HG02678 (cell line): ENCODE results near the gene EDEM3.
"Not testable (repeated sequence)": the region's sequence is repeated elsewhere in the genome, so short reads cannot be mapped to it uniquely, and the experiment has no call there.

ENCODE experiments used
- ATAC-seq: cut with Tn5 transposase; IDR thresholded peaks from one replicate; pipeline ENCODE4 v1.9.1; 2021; ENCODE audit warnings: mild to moderate bottlenecking, moderate library complexity; ENCODE audit not compliant: unreplicated experiment

EDEM3 gene

DNA sequence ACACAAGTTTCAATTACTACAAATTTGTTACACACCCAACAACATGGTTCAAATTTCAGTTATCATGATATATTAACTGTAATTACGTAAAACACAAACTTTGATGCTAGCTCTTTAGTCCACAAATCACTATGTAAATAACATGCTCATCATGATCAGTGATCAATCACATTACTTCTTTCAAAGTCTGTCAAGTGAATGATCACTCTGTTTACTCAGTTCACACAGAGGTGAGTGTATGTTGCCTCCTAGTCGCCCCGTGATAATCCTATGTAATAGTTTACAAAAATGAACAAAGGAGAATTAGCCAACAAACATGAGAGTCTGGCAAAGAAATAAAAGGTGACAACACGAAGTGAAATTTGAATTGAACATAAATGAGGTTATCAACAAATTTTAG is 14.3 kb downstream of the EDEM3 start:
- ATAC-seq: no peak

DNA sequence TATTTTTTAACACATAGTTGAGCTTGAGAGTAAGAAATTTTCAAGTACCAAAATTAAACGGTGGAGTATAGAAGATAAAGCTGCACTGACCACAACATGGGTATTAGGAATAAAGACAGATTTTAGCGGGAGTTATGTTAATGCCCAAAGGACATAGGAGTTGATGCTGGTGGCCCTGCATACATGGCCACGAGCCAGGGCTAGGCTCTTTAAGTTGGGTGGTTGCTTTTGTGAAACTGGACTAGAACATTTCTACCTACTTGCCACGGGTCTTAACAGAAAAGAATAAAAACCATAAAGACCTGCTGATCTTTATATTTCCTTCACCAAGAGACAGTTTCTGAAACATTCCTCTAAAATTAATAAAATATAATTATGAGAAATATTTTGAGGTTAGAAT is 14.9 kb downstream of the EDEM3 start:
- ATAC-seq: no peak

DNA sequence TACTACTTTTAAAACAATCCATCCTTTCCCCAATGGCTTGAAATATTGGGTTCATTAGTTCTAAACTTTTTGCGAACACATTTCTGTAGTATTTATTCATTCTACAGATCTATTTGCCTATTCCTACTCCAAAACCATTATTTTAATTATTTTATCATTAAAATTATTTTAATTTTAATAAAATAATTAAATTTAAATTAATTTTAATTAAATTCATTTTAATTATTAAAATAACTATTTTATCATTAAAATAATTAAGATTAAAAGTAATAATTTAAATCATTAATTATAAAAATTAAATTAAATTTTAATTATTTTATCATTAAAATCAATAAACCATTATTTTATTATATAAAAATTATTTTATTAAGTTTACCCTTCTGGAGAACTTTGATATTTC is 15.6 kb downstream of the EDEM3 start:
- ATAC-seq: no peak

DNA sequence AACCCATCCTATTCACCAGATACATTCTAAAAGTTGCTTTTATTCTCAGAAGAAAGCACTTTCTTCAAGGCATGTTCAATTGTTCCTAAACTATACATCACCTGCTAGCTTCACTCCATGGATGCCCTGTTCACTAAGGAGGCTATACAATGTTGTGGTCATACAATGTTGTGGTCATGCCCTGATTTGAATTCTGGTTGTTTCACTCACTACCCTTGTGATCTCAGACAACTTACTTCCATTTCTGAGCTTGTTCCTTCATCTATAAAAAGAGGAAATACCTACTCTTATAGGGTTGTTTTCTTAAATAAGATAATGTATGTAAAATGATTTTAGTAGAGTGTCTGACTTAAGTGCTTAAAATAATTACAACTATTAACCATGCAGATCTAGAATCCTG is 19.7 kb downstream of the EDEM3 start:
- ATAC-seq: peak; percentile 83

DNA sequence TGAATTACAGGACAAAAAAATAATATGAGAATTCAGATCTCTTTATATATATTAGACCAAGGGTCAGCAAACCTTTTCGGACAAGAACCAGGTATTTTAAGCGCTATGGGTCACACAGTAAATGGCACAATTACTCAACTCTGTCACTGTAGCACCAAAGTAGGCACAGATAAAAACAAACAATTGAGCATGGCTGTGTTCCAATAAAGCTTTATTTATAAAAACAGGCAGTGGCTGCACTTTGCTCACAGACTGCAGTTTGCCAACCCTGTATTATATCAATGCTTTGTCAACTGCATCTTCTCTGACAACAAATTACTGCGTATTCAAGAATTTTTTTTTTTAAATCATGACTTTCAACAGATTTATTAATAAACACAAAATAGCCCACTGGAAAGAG is 29.8 kb downstream of the EDEM3 start:
- no peak for ATAC-seq

DNA sequence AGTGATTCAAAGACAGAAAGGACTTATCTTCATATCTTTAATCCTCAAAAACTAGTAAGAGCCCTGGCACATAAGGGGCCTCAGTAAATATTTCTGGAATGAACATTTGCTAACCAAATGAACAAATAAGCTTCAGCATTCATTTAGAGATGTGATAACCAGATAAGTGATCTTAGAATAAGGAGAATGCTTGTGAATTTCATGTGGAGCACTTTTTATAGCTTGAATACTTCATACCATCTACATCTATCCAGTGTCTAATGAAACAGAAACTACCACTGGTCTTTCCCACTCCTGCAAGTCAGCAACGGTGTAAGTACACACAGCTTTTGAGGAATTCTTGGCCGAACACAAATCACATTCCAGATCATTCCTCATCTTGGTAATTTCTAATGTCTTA is 38.5 kb downstream of the EDEM3 start:
- ATAC-seq: no peak

DNA sequence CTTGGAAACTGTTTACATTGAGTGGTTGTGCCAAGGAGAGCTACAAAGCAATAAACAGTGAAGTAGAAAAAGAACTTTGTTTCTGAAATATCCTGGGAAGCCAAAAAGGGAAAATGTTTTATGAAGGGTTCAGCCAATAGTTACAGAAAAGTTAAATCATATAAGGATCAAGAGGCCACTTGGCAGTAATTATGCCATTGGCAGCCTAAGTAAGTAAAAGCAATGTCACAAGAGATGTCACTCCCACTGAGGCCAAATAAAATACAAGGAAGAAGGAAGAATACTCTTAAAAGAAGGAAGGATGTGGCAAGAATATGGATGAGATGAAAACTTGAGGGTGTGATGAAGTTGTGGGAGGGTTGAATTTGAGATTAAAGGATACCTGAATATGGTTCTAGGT is 45.2 kb downstream of the EDEM3 start:
- ATAC-seq: no peak

DNA sequence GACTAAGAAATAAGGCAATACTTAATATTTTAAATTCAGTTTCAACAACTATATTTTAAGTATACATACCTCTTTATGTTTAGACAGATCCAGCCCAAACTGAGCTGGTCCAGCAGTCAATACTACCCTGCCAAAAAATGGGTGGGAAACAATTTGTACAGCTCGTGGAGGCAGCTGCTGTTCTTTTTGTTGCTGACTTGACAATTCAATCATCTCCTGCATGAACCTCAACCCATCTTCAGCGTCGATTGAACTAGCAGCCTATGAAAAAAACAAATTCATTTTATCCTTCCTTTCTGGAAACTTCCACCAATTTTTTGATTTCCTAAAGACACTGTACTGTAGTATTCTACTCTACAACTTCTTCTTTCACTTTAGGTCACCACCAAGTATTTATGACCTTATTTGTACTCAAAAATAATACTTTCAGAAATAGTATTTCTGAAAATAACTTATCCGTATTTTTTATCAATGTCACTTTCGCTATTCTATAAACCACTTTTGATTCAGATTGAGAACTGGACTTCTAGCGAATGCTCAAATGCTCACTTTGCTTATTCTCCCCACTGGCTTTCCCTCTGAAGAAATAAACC is 46.5 kb downstream of the EDEM3 start:
- ATAC-seq: no peak

DNA sequence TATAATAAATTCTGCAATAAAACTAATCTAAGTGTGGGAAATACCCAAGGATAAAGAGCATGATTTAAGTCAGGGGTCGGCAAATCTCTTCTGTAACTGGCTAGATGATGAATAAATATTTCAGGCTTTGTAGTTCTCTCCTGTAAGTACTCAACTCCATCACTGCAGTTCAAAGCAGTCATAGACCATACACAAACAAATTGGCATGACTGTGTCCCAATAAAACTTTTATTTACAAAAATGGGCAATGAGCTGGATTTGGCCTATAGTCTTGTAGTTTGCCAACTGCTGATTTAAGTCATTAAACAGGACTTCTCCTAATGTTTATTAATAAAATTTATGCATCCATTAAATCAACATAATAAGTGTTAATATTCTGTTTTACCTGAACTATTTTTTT is 49.4 kb downstream of the EDEM3 start:
- no peak for ATAC-seq

DNA sequence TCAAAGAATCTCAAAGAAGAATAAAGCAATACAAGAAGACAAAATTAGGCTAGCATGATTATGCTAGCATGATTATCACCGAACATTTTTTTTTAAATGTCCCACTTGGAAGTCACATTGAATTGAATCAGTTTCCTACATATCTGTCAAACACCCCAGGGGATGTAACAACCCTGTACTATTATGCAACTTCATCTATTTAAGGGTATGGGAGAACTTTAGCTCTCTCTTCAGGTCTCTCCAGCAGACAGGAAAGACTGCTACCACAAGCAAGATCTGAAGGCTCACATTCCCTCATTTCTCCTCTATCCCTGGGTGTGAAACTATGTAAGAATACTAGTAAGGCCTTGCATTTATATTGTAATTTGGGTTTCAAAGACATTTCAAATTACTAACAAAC is 52.8 kb downstream of the EDEM3 start:
- no peak for ATAC-seq

DNA sequence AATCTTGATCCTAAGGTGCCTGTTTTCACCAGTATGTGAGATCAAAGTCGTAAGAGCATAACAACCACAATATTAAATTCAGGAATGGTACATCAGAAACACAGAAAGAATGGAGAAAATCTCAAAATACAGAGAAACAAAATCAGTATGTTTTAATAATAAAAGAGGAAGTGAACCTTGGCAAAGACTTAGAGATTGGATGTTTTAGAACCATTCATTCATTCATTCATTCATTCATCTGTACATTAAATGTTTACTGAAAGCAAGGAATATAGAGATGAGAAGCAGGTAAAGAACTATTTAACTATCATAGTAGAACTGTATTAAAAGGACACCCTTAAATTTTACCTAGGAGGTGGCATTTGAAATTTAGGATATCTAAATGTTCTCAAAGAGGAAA is 55.7 kb downstream of the EDEM3 start:
- ATAC-seq: no peak

DNA sequence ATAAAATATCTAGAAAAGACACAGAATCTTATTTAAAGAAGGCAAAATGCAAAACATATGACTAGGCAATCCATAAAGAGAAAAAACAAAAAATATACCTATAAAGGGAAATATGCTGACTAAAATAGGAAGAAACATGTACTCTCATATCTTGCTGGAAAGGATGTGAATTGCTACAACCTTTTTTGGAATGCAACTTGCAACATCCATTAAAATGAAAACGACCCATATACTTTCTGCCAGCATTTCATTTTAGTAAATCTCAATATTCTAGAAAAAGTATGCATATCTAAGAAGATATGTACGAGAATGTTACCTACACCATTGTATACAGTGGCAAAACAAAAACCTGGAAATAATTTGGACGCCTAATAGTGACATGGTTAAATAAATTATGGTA is 56.6 kb downstream of the EDEM3 start:
- no peak for ATAC-seq

DNA sequence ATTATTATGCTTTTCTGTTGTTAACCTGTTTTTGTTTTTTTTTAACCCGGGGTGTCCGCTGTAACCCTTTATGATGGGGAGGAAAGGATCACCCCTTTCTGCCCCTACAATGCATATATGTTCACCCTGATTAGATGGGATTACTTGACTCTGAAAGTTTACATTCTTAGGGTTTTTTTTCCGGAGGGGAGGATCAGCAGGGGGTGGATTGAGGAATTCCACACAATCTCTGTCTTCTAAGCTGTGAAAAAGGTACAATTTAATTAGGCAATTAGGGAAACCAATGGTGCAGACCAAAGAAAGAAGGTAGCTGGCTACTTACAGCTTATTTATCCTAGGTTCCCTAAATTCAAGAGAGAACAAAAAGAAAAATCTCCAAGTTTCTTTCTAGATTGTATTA is 58.3 kb downstream of the EDEM3 start:
- ATAC-seq: no peak

DNA sequence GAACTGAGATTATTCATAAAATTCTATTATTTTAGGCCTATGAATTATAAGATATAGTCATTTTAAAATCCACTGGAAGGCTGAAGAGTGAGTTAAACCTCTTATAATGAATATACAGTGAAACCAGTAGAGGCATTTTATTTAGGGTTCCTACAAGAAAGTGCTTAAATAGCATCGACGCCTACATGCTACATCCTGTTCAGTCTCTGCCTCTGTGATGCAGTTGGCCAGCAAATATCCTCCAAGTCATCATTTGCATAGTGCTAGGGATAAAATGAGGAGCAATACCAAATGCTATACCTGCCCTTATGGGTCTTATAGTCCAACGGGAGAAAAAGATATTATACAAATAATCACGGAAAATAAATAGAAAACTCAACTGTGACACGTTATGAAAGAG is 59.6 kb downstream of the EDEM3 start:
- ATAC-seq: no peak

DNA sequence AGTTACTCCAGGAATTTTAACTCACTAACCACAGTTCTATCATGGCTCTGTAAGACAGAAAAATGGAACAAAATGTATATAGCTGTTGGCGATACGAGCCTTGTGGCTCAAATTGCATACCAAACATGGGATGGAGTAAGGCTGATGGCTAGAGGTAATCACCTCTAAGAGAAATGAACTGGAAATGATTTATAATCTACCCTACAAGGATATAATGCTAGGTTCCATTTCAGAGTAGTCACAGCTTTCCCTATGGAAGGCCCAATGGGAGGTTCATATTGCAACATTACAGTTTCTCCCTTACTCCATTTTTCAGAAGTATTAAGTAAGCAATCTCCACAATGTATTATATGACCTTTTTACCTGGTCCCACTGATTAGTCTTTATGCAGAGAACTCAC is 61.6 kb downstream of the EDEM3 start:
- no peak for ATAC-seq

DNA sequence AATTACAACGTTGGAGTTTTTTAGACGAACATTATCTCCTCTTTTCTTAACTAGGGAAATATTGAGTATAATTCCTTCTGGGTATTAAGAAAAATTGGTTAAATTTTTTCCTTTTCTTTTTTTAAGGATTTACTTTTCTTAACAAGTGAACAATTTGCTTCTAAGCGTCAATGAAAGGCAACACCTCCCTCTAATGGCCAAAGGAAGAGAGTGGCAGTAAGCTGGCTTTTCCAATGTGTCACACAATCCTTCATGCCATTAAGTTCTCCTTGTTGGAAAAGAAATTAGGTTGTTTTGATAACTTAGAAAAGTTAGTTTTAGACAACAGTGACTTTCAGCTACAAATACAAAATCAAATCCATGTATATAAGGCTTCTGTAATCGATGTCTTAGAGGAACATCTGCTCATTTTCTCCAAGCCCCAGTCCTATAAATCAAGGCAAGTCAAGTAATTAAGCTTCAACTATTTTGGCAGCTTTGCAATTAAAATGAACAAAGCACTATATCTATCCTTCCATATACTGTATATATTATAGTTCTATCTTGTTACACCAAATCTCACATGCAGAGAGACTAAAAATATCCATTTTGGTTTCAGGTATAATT is 62.8 kb downstream of the EDEM3 start:
- ATAC-seq: no peak

DNA sequence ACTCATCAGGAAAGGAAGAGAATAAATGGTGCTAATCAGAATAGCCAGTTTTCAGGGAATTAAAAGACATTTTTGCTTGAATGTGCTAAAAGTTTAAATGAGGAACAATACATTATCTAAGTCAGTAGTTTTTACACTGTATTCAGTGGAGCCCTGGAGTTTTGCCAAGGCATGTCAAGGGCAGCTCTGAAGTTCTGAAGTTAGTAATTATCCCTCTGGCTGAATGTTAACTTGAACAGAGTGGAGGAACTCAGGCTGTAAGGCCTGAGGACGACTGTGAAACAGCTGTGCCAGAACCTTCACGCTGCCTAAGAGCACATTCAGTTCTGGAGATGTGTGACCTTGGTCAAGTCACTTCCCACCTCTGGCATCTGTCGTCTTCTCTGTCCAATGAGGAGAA is 68.1 kb downstream of the EDEM3 start:
- no peak for ATAC-seq

DNA sequence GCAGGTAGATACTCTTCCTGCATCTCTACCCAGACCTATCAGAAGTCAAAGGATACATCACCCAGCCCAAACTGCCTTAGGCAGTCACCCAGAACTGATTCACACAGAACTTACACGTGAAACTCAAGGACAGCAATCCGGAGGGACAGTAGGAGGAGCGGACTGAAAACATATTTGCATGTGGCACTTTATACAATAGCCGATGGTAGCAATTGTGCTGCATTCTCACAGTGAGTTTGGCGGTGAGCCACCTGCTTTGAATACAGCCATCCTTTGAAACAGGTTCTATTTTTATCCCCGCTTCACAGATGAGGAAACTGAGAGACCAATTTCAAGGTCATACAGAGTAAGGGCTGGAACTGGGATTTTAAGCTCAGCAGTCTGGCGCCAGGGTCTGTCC is 69.5 kb downstream of the EDEM3 start:
- ATAC-seq: no peak

DNA sequence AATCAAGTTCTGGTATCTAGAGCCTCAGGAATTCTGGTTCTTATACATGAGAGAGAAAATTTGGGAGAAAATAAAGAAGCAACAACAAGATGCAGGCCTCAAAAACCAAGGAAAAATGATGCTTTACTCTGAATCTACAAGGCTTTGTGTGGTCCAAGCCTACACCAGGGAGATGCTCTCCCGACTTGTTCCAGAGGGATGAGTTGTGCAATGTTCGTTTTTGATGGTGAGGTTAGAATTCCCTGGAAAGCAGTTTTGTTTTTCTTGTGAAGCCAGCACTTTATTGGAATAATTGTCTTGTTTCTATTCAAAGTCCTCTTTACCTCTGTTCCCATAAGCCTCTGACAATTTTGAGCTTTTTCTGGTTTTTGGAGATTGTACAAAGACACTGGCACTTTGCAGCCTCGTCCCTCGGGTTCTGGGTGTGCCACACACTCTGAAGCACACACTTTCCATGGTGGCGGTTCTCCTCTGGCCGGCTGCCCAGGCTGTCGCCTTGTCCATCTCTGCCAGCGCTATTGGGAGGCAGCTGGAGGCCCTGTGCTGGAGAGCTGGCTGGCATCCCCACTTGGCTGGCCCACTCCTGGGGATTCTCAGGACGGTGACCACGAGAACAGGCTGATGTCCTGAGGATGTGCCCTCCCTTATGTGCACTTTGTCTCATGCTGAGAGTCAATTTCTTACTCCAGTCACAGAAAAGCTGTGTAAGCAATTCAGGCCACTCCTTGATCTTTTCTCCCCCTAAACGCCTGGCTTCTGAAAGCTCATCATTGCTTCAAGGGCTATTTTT is 70.2 kb downstream of the EDEM3 start:
- ATAC-seq: no peak

DNA sequence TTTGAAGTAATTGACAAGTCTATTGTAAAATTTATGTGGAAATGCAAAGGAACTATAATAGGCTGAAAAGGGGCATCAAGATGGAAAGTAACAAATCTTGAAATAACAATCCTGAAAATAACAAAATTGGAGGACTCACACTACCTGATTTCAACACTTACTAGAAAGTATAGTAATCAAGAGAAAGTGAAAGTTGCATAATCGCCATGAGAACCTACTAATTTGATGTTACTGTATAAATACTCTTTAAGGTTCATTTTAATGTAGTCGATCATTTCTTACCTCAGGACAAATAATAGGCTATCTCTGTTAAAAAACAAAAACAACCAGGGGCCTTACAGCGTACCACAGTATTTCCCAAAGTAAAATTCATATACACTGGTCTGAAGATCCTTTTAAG is 71.7 kb downstream of the EDEM3 start:
- no peak for ATAC-seq

DNA sequence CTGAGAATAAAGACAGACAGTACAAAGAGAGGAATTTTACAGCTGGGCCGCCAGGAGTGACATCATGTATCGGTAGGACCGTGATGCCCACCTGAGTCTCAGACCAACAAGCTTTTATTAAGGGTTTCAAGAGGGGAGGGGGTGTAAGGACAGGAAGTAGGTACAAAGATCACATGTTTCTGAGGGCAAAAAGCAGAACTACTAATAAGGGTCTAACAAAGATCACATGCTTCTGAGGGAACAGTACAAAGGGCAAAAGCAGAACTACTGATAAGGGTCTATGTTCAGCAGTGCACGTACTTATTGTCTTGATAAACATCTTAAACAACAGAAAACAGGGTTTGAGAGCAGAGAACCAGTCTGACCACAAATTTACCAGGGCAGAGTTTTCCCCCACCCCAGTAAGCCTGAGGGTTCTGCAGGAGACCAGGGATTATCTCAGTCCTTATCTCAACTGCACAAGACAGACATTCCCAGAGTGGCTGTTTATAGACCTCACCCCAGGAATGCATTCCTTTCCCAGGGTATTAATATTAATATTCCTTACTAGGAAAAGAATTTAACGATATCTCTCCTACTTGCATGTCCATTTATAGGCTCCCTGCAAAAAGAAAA is 73.9 kb downstream of the EDEM3 start:
- ATAC-seq: not testable (repeated sequence)

DNA sequence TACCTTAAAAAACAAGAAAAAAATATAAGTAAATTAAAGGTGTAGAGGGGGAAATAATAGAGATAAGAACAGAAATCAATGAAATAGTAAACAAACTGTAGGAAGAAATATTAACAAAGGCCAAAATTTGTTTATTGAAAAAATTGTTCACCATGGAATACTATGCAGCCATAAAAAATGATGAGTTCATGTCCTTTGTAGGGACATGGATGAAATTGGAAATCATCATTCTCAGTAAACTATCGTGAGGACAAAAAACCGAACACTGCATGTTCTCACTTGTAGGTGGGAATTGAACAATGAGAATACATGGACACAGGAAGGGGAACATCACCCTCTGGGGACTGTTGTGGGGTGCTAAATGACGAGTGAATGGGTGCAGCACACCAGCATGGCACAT is 75.2 kb downstream of the EDEM3 start:
- ATAC-seq: not testable (repeated sequence)
